Body of pancreas (tissue), 4 donors: ENCODE data around the gene TOMM34.

ENCODE experiments used
- POLR2A ChIP-seq, 3 donors: fragments of 450-650 bp; IDR thresholded peaks; one replicate each; pipeline ENCODE4 v1.6.1; 2016; ENCODE audit warnings: antibody characterized with exemption in 3 of 3, mild to moderate bottlenecking in 2 of 3
- TF ChIP-seq, protein P1 (sequence below), 7 experiments: fragments of 450-650 bp in 4 of 7; fragments of 200-600 bp in 3 of 7; sonication (generic) in 3 of 7; IDR thresholded peaks; one replicate each; pipeline ENCODE4 v1.5.1; 2016 to 2019; ENCODE audit warnings: antibody characterized with exemption in 7 of 7

- TF ChIP-seq, protein P1, sequence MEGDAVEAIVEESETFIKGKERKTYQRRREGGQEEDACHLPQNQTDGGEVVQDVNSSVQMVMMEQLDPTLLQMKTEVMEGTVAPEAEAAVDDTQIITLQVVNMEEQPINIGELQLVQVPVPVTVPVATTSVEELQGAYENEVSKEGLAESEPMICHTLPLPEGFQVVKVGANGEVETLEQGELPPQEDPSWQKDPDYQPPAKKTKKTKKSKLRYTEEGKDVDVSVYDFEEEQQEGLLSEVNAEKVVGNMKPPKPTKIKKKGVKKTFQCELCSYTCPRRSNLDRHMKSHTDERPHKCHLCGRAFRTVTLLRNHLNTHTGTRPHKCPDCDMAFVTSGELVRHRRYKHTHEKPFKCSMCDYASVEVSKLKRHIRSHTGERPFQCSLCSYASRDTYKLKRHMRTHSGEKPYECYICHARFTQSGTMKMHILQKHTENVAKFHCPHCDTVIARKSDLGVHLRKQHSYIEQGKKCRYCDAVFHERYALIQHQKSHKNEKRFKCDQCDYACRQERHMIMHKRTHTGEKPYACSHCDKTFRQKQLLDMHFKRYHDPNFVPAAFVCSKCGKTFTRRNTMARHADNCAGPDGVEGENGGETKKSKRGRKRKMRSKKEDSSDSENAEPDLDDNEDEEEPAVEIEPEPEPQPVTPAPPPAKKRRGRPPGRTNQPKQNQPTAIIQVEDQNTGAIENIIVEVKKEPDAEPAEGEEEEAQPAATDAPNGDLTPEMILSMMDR (IDR thresholded peaks at IDR 0.05), result no peak
- TF ChIP-seq POLR2A (IDR thresholded peaks at IDR 0.05), result no peak
Measured at GRCh38 chr20:44916586-44916985, 43.6 kb downstream of the TOMM34 start.
